GM18951 (cell line): ENCODE data around the gene FBXL16.

Experiments used
- POLR2A ChIP-seq: IDR thresholded peaks from 4 replicates; pipeline ENCODE4 v1.6.1; 2011; ENCODE audit warnings: mild to moderate bottlenecking; ENCODE audit not compliant: insufficient read length, insufficient read depth; ENCODE audit errors: extremely low read depth
- in situ Hi-C: fragments of 300-500 bp; cut with MboI; formaldehyde crosslinking; loops from one replicate; pipeline ENCODE4 v1.12.0; 2022; ENCODE audit warnings: low sequenced_read_pairs, mixed read lengths, inconsistent platforms; ENCODE audit not compliant: unreplicated experiment

Gene FBXL16

DNA sequence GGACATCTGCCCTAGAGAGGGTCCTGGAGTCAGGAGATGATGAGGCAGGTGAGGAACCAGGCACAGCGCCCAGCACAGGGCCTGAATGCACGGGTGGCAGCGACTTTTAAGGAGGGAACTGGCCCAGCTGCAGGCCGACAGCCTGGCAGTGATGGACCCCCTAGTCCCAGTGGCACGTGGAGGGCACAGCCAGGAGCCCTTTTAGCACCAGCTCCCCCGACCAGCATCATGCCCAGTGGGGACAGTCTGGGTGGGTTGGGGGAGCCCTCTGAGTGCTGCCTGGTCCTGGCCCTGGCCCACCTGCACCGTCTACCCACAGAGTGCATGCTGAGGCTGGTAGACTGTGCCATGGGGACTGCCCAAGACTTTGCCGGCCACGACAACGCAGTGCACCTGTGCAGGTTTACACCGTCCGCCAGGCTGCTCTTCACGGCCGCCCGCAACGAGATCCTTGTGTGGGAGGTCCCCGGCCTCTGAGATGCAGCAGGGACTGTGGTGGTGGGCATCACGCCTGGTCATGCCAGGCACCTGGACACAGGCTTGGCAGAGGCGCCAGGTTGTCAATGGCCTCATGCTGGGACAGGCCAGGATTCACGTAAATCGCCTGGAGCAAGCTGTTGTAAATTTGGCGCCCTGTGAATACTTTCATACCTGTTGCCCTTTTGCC, 38.4 kb downstream of the FBXL16 start:
- TF ChIP-seq POLR2A, result no peak
- in situ Hi-C loops, result no loop called here

DNA sequence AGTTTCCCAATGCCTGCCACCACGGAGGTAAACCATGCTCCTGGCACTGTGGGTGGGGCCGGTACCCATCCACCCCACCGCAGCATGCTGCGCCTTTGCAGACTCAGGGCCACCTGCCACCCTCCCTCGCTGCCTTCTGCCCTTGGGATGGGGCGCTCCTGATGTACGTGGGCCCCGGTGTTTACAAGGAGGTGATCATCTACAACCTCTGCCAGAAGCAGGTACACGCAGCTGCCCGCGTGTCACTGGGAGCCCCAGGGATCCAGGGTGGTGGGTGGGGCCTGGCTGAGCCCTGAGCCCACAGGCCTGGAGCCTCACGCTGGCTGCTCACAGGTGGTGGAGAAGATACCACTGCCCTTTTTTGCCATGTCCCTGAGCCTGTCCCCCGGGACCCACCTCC, 39.0 kb downstream of the FBXL16 start:
- no peak for TF ChIP-seq POLR2A
- in situ Hi-C loops, result no loop called here

DNA sequence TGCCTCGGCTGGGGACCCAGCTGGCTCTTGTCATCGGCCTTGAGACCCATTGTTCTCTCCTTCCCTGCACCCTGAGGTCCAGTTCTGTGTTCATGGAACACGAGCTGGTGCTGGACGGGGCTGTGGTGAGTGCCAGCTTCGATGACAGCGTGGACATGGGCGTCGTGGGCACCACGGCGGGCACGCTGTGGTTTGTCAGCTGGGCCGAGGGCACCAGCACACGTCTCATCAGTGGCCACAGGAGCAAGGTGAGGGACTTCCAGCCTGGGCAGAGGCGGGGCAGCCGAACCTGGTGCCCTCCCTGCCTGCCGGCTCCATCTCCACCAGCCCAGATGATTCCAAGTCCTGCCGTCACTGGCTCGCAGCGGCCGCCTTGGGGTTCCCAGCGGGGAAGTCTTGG, 43.0 kb downstream of the FBXL16 start:
- in situ Hi-C loops, result no loop called here
- no peak for TF ChIP-seq POLR2A

DNA sequence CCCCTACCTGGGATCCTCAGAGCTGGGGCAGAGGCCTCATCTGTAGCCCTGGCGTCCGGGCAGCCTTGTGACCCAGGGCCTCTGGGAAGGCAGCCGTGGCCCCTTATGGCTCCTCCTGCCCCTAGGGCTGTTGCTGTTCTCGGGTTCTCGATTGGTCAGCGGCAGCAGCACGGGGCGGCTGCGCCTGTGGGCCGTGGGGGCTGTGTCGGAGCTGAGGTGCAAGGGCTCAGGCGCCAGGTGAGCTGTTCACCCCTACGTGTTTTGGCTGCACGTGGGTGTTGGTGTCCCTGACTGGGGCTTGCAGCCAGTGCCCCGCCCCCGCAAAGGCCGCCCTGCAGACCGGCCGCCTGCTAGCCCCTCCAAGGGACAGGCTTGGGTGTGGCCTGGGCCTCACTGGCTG, 43.5 kb downstream of the FBXL16 start:
- in situ Hi-C loops, result no loop called here
- no peak for TF ChIP-seq POLR2A

- in situ Hi-C loops, result no loop called here
- no peak for TF ChIP-seq POLR2A
These were observed 44.3 kb downstream of the FBXL16 start for GRCh38 chr16:661184-661821.

- in situ Hi-C loops, result no loop called here
- TF ChIP-seq POLR2A, result peak; percentile 20
These were observed 45.0 kb downstream of the FBXL16 start for GRCh38 chr16:660459-661183.

GRCh38 chr16:660132-660458, 45.5 kb downstream of the FBXL16 start:
- in situ Hi-C loops, result no loop called here
- no peak for TF ChIP-seq POLR2A

DNA sequence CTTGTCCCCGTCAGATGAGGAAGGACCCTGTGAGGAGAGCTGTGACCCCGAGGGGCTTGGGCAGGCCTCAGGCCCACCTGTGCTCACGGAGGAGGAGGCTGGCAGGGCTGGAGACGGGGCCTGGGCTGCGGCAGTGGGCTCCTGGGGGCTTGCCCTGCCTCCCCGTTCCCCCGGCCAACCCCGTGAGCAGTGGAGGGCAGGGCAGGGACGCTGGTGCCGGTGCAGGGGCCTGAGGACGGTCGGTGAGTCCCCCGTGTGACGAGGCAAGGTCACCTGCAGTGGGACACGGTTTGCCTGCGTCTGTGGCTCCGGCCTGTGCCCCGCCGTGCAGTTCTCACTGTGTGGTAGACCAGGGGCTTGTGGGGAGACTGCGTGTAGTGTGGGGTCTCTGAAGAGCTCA, 46.0 kb downstream of the FBXL16 start:
- TF ChIP-seq POLR2A, result no peak

DNA sequence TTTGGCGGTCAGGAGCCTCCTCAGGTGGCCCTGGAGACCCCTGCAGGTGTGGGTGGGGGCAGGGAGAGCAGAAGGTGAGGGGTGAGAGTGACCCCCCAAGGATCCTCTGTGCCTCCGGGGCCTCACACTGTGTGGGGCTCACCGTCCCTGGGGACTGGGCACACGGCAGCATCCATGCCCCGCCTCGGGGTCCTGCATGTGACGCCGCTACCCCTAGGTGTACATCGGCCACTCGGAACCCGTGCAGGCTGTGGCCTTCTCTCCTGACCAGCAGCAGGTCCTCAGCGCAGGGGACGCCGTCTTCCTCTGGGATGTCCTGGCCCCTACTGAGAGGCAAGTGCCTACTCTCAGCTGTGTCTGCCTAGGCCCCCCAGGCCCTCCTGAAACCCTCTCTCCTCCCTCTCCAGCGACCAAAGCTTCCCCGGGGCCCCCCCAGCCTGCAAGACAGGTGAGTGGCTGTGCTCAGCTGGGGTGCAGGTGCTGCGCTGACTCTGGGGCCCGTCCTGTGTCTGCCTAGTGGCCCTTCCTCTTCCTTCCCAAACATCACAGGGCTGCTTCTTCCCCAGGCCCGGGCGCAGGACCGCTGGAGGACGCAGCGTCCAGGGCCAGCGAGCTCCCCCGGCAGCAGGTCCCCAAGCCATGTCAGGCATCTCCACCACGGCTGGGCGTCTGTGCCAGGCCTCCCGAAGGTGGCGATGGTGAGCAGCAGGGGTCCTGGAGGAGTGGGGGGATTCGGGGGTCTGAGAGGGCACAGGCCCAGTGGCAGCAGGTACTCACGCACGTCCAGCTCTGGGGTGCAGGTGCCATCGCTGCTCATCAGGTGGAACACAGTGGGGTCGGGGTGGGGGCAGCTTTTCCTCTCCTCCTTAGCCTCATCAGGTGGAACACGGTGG, 46.7 kb downstream of the FBXL16 start:
- no peak for TF ChIP-seq POLR2A
- in situ Hi-C loops, result no loop called here

More for the DNA sequence above, 46.0 kb downstream of the FBXL16 start:
- in situ Hi-C loops, result no loop called here

- in situ Hi-C loops, result no loop called here
- TF ChIP-seq POLR2A, result no peak
These were observed 48.1 kb downstream of the FBXL16 start for GRCh38 chr16:657487-657886.

DNA sequence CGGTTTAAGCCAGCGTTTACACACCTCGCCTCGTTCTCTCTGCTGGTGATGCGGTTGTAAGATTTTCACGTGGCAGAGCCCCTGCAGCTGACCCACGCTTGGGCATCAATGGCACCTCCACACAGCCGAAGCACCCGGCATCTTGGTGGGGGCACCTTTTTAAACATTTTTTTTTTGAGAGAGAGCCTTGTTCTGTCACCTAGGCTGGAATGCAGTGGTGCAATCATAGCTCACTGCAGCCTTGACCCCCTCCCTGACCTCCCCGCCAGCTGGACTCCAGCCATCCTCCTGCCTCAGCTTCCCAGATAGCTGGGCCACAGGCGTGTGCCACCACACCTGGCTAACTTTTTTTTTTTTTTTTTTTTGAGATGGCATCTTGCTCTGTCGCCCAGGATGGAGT, 51.6 kb downstream of the FBXL16 start:
- in situ Hi-C loops, result no loop called here
- TF ChIP-seq POLR2A, result no peak

GRCh38 chr16:652454-653305, 52.9 kb downstream of the FBXL16 start:
- in situ Hi-C loops, result no loop called here
- no peak for TF ChIP-seq POLR2A
